Ovary (tissue), 3 donors: ENCODE measurements around the gene TBC1D24.

Source experiments
- POLR2A ChIP-seq: fragments of 450-650 bp; IDR thresholded peaks from one replicate; pipeline ENCODE4 v1.6.1; 2017; ENCODE audit warnings: antibody characterized with exemption, mild to moderate bottlenecking, moderate library complexity
- TF ChIP-seq, protein P1 (sequence below), 3 donors: fragments of 450-650 bp in 2 of 3; fragments of 200-600 bp in 1 of 3; IDR thresholded peaks; one replicate each; pipeline versions ENCODE4 v1.5.1 to v1.8.0; 2016 to 2022; ENCODE audit warnings: antibody characterized with exemption in 3 of 3, mild to moderate bottlenecking in 1 of 3
- donor health status: DM: no; HTN: no; CAD: no.

DNA sequence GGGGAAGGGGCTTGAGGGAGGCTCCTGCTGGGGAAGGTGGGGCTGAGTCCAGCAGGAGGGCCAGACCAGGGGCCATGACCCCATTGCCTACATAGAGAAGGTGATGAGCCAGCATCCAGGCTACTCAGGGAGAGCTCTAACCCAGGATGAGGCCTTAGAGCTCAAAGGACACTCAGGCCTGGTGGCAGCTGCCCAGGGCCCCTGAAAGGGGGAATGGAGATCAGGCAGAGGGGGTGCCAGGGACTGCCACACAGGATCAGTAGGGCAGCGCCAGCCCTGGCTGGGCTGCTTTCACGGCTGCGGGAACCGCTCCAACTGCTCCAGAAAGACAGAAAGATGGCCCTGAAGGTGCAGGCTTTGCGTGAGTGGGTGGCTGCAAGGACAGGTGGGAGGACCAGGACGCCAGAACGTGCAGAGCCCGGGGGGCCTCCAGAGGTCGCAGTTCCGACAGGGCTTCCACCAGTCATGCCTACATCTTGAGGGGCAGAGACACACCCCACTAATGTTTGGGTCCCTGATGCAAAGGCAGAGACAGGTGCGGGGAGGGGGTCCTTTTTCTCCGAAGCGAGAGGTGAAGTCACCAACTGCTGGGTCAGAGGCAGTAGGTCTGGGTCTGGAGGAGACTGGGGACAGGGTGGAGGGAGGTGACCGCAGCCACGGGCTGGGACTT is 37.9 kb downstream of the TBC1D24 start:
- TF ChIP-seq, protein P1, sequence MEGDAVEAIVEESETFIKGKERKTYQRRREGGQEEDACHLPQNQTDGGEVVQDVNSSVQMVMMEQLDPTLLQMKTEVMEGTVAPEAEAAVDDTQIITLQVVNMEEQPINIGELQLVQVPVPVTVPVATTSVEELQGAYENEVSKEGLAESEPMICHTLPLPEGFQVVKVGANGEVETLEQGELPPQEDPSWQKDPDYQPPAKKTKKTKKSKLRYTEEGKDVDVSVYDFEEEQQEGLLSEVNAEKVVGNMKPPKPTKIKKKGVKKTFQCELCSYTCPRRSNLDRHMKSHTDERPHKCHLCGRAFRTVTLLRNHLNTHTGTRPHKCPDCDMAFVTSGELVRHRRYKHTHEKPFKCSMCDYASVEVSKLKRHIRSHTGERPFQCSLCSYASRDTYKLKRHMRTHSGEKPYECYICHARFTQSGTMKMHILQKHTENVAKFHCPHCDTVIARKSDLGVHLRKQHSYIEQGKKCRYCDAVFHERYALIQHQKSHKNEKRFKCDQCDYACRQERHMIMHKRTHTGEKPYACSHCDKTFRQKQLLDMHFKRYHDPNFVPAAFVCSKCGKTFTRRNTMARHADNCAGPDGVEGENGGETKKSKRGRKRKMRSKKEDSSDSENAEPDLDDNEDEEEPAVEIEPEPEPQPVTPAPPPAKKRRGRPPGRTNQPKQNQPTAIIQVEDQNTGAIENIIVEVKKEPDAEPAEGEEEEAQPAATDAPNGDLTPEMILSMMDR (IDR thresholded peaks at IDR 0.05) = no peak
- no peak for TF ChIP-seq POLR2A
